Activated CD8-positive, alpha-beta memory T cell treated with anti-CD3 and anti-CD28 coated beads, Interleukin-2, amount 50 U/mL, for 1 hour (primary cell): ENCODE measurements around the gene LMAN2.
"Not testable (repeated sequence)": the region's sequence is repeated elsewhere in the genome, so short reads cannot be mapped to it uniquely, and the experiment has no call there.

Experiments used
- DNase-seq: peaks from one replicate; pipeline ENCODE4 v3.0.0-alpha.2; 2020; ENCODE audit errors: extremely low read depth

LMAN2 gene

GRCh38 chr5:177378884-177379883, 27.7 kb upstream of the LMAN2 start:
- no peak for DNase-seq

GRCh38 chr5:177377851-177378776, 26.6 kb upstream of the LMAN2 start:
- no peak for DNase-seq

GRCh38 chr5:177376107-177376506, 24.6 kb upstream of the LMAN2 start:
- no peak for DNase-seq

- not testable (repeated sequence) for DNase-seq
Measured at GRCh38 chr5:177375516-177375915, 24.0 kb upstream of the LMAN2 start.

- no peak for DNase-seq
Measured at GRCh38 chr5:177374211-177374610, 22.7 kb upstream of the LMAN2 start.

- no peak for DNase-seq
Measured at GRCh38 chr5:177373806-177374205, 22.3 kb upstream of the LMAN2 start.

- no peak for DNase-seq
Measured at GRCh38 chr5:177372910-177373309, 21.4 kb upstream of the LMAN2 start.

- DNase-seq: no peak
Measured at GRCh38 chr5:177372034-177372896, 20.8 kb upstream of the LMAN2 start.

- no peak for DNase-seq
Measured at GRCh38 chr5:177371120-177372033, 19.9 kb upstream of the LMAN2 start.

GRCh38 chr5:177370488-177371119, 19.1 kb upstream of the LMAN2 start:
- DNase-seq: no peak

GRCh38 chr5:177369645-177370440, 18.4 kb upstream of the LMAN2 start:
- DNase-seq: no peak

GRCh38 chr5:177368869-177369644, 17.6 kb upstream of the LMAN2 start:
- DNase-seq: no peak

- no peak for DNase-seq
Measured at GRCh38 chr5:177367981-177368868, 16.8 kb upstream of the LMAN2 start.

- no peak for DNase-seq
Measured at GRCh38 chr5:177367323-177367848, 15.9 kb upstream of the LMAN2 start.

- no peak for DNase-seq
Measured at GRCh38 chr5:177366528-177367322, 15.3 kb upstream of the LMAN2 start.
